CD4-positive, alpha-beta T cell treated with Interleukin-15 for 1 hour (primary cell): ENCODE results near the gene ETAA1.

Source experiments
- DNase-seq: peaks from one replicate; pipeline ENCODE4 v3.0.0-alpha.2; 2020

The ETAA1 gene

DNA sequence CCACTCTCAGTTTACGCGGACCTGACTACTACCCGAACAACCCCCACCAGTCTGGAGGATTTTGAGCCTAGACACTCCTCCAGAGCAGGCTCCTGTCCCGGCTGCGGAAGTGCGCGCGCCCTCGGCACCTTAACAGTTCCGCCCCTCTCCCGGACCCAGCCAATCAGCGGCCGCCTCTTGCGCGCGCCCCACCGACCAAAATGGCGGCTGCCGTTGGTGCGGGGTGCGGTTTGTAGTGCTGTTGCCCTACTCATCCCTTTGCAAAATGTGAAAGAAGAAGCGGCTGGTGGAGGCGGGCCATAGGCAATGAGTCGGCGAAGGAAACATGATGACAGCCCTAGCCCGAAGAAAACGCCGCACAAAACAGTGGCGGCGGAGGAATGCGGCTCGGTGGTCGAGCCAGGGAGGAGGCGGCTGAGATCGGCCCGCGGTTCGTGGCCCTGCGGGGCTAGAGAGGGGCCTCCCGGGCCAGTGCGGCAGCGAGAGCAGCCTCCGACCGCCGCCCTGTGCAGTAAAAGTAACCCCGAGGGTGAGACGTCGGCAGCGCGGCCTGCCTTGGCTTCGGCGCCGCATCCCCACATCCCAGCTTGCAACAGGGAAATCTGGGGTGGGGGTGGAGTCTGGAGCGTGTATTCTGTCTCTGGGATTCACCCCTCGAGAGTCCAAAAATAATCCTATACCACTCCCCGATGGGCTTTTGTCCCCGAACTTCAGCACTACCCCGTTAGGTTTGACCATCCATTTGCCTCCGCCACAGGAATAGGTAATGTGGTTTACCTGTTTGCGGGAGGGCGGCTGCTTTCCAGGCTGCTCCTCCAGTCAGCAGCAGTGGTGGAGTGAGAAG lies at the start of gene ETAA1:
Gene ETAA1 (plus strand): TSS at position 191 of the 844 bp plus-strand sequence. CDS start 116 bp downstream, at position 307.
- peak; percentile 92 for DNase-seq

GRCh38 chr2:67366832-67367412 lies 30.2 kb upstream of the ETAA1 start:
- DNase-seq = no peak

GRCh38 chr2:67374481-67374880 lies 22.7 kb upstream of the ETAA1 start:
- DNase-seq = no peak

GRCh38 chr2:67374949-67375348 lies 22.2 kb upstream of the ETAA1 start:
- no peak for DNase-seq

DNA sequence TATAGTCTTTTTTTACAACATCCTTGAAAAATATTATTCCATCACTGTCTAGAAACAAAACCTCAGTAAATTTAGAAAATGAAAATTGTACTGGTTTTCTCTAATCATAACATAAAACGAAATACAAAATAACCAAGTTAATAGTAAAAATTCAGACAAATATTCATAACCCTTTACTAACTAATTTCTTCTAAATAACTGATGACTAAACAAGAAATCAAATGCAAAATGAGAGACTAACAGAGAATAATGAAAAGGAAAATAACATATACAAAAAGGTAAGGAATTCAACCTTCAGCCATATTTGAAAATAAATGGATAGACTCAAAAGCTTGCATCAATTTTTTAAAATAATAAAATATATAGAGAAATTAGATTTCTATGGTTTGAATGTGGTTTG lies 18.6 kb upstream of the ETAA1 start:
- DNase-seq = no peak

DNA sequence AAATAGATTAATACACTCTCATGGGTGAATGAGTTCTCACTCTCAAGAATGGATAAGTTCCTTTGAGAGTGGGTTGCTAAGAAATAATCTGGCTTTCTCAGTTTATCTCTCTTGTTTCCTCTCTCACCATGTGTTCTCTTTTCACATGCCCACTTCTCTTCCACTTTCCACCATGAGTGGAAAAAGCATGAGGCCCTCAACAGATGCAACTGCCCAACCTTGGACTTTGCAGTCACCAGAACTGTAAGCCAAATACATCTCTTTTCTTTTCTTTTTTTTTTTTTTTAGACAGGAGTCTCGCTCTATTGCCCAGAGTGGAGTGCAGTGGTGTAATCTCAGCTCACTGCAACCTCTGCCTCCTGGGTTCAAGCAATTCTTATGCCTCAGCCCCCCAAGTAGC lies 18.1 kb upstream of the ETAA1 start:
- no peak for DNase-seq

- no peak for DNase-seq
Observed at GRCh38 chr2:67384123-67384822, 12.9 kb upstream of the ETAA1 start.

GRCh38 chr2:67388680-67389079 lies 8.5 kb upstream of the ETAA1 start:
- no peak for DNase-seq

GRCh38 chr2:67389286-67389685 lies 7.8 kb upstream of the ETAA1 start:
- no peak for DNase-seq

DNA sequence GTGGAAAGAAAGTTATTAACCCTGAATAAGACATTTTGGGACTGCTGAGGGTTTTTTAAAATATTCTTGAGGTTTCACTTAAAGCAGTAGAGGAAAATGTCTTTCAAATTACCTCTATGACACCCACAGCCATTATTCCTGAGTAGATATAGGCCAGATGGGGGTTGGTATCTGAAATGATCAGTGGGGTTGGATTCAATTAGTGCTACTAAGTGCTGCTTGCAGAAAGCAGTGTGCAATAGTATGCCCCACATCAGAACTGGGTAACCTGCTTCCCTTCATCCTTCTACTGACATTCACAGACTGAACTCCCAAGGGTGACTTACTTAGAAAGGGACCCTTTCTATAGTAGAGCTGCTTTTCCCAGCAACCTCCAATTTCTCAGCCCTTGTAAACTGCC lies 7.3 kb upstream of the ETAA1 start:
- DNase-seq = no peak

- DNase-seq = no peak
Observed at GRCh38 chr2:67393237-67393636, 3.9 kb upstream of the ETAA1 start.

- DNase-seq = no peak
Observed at GRCh38 chr2:67394734-67395133, 2.4 kb upstream of the ETAA1 start.

- no peak for DNase-seq
Observed at GRCh38 chr2:67399144-67399543, 2.0 kb downstream of the ETAA1 start.

GRCh38 chr2:67399831-67400489 lies 2.8 kb downstream of the ETAA1 start:
- DNase-seq = no peak

DNA sequence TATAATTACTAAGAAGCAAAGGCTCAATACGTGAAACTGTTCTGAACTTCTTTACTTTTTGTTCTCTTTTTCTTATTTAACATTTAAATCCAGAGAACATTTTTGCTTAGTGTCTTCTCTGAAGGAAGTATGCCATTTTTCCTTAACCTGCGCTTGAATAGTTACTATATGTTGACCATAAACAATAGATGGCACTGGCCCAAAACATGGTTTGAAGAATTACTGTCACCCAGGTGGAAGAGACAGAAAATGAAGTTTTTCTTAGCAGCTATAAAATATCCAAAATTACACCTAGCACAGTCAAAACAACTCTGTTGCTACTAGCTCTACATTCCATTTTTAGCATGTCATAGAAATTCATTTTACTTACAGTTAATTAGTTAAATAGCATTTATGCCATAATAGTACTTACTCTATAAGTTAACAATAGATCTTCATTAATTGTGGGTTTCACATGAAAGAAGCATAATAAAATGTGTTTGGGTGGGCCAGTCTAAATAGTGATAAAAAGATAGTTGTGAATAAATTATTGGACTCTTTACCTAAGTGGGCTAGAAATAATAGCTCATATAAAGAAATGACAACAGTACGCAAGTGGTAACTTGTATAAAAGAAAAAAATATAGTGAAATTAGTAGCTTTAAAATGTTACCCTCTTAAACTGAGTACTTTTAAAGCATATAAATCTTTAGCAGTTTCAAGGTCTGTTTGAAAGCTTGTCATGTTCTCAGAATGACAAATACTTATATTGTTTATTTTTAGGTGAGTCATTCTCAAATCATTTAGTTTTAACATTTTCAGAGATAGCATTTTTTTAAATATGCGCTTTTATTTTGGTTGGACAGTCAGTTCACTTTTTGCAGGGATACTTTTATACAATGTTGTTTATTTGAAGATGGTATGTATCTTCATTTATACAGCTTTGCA lies 3.7 kb downstream of the ETAA1 start:
- DNase-seq = no peak

DNA sequence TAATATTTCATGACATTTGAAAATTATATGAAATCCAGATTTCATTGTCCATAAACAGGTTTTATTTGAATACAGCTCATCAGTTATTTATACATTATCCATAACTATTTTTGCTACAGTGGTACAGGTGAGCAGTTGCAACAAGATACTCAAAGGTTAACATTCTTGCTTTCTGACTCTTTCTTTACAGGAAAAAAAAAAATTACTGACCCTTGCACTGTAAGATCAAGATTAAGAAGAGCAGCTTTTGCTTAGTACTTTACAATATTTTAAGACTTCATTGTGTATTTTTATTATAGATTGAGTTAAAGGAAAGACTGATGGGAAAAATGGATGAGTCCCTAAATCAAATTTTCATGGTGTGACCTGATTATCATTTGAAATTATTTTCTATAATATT lies 11.2 kb downstream of the ETAA1 start:
- DNase-seq = no peak

DNA sequence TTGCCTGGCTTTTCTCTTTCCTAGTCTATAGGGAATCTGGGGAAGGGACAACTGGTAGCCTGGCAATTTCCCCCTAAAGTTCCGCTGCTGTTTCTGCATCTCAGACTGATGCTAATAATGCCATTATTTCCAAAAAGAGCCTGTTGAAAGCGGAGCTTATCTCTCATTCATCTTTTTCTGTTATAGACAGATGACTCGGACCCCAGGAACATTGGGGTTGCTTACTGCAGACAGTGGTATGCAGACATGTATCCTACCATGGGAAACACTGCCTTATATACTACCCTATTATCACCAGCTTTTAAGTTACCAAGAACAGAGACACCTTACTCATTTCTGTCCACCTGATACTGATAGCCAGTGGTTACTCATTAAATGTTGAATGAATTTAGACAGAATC lies 15.3 kb downstream of the ETAA1 start:
- DNase-seq = no peak

DNA sequence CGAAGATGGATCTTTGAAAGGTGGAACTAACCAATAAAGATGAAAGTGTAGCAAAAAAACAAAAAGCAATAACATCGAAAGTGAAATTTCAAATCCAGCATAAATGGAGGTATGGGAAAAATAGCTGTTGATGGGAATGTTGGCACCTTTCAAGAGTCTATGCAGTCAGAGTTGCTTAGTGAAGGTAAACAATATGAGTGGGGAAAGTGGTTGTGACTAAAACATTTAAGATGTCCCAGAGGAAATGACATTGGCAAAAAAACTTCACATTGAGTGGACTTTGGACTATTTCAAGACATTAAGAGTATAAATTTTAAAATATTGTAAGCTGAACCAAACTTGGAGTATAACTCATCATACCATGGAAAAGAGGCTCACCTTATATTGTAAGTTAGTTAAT lies 17.7 kb downstream of the ETAA1 start:
- no peak for DNase-seq

DNA sequence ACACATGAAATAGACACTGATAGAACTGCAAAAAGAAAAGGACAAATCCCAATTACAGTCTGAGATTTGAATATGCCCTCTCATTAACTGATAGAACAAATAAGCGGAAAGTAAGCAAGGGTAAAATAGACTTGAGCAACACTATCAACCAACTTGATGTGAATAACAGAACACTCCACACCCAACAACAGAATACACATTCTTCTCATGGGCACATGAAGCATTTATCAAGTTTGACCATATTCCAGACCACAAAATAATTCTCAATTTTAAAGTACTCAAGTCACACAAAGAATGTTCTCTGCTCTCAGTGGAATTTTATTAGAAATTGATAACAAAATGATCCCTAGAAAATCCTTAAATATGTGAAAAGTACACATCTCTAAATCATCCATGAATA lies 19.0 kb downstream of the ETAA1 start:
- no peak for DNase-seq

- no peak for DNase-seq
Observed at GRCh38 chr2:67423489-67423888, 26.4 kb downstream of the ETAA1 start.

GRCh38 chr2:67436221-67436620 lies 39.1 kb downstream of the ETAA1 start:
- no peak for DNase-seq

DNA sequence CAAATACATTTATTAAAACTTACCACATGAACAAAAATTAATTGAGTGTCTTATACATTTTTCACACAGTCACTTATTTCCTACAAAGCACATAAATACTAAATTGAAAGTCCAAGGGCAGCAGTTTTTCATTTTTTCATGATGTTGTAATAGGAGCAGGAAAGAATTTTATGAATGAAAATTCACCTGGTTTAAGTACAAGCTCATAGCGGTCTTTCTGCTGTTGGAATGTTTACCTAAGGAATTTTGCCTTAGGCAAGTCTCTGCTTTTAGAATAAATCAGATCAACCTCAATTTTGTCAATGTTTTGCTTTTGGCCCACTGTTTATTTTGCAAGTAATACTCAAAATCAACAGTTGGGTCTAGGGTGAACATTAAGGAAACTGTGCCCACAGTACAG lies 40.0 kb downstream of the ETAA1 start:
- DNase-seq = no peak
